Stimulated activated naive CD8-positive, alpha-beta T cell treated with anti-CD3 and anti-CD28 coated beads, Interleukin-15, Interleukin-2, amounts not matched to agents 100 ng/mL and 50 ng/mL, for 24 hours (primary cell): ENCODE data around the gene SLC7A14.

Experiments
- H3K27ac Mint-ChIP-seq: one replicate; pipeline ENCODE4 v1.8.0; 2021; ENCODE audit warnings: mild to moderate bottlenecking, mixed read lengths
- H3K27me3 Mint-ChIP-seq: one replicate; pipeline ENCODE4 v1.8.0; 2021; ENCODE audit warnings: mixed read lengths
- H3K36me3 Mint-ChIP-seq: one replicate; pipeline ENCODE4 v1.8.0; 2021; ENCODE audit warnings: low read depth, mixed read lengths
- H3K4me1 Mint-ChIP-seq: one replicate; pipeline ENCODE4 v1.8.0; 2021; ENCODE audit warnings: low read depth, mixed read lengths
- H3K4me3 Mint-ChIP-seq: one replicate; pipeline ENCODE4 v1.8.0; 2021; ENCODE audit warnings: mild to moderate bottlenecking, mixed read lengths
- H3K9me3 Mint-ChIP-seq: one replicate; pipeline ENCODE4 v1.8.0; 2021; ENCODE audit warnings: mixed read lengths

Gene SLC7A14

GRCh38 chr3:170565495-170565894, 20.4 kb downstream of the SLC7A14 start:
- peaks cover 18% of the 10 kb centered on the region for H3K27me3 Mint-ChIP-seq
- H3K36me3 Mint-ChIP-seq = no peaks in the 10 kb centered on the region
- H3K4me3 Mint-ChIP-seq = no peak overlapping the region
- peaks cover 8% of the 10 kb centered on the region for H3K4me1 Mint-ChIP-seq
- no peaks in the 10 kb centered on the region for H3K9me3 Mint-ChIP-seq
- H3K27ac Mint-ChIP-seq = no peak overlapping the region

GRCh38 chr3:170564664-170565063, 21.2 kb downstream of the SLC7A14 start:
- Mint-ChIP-seq H3K27me3 (peaks cover 19% of the 10 kb centered on the region), H3K36me3 (no peaks in the 10 kb centered on the region), H3K4me3 (no peak overlapping the region), H3K9me3 (no peaks in the 10 kb centered on the region), H3K4me1 (peaks cover 8% of the 10 kb centered on the region), H3K27ac (no peak overlapping the region)

GRCh38 chr3:170563712-170564423, 22.0 kb downstream of the SLC7A14 start:
- H3K4me1 Mint-ChIP-seq = peaks cover 8% of the 10 kb centered on the region
- H3K27ac Mint-ChIP-seq = peak overlapping the region; percentile 21
- H3K9me3 Mint-ChIP-seq = no peaks in the 10 kb centered on the region
- no peaks in the 10 kb centered on the region for H3K36me3 Mint-ChIP-seq
- H3K27me3 Mint-ChIP-seq = peaks cover 22% of the 10 kb centered on the region
- no peak overlapping the region for H3K4me3 Mint-ChIP-seq

DNA sequence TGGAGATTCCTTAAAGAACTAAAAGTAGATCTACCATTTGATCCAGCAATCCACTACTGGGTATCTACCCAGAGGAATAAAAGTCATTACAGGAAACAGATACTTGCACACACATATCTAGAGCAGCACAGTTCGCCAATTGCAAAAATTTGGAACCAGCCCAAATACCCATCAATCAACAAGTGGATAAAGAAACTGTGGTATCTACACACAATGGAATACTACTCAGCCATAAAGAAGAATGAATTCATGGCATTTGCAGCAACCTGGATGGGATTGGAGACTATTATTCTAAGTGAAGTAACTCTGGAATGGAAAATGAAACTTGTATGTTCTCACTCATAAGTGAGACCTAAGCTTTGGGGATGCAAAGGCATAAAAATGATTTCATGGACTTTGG, 23.8 kb downstream of the SLC7A14 start:
- Mint-ChIP-seq H3K36me3 (no peaks in the 10 kb centered on the region), H3K27me3 (peaks cover 35% of the 10 kb centered on the region), H3K4me1 (peaks cover 8% of the 10 kb centered on the region), H3K9me3 (no peaks in the 10 kb centered on the region), H3K27ac (no peak overlapping the region), H3K4me3 (no peak overlapping the region)

DNA sequence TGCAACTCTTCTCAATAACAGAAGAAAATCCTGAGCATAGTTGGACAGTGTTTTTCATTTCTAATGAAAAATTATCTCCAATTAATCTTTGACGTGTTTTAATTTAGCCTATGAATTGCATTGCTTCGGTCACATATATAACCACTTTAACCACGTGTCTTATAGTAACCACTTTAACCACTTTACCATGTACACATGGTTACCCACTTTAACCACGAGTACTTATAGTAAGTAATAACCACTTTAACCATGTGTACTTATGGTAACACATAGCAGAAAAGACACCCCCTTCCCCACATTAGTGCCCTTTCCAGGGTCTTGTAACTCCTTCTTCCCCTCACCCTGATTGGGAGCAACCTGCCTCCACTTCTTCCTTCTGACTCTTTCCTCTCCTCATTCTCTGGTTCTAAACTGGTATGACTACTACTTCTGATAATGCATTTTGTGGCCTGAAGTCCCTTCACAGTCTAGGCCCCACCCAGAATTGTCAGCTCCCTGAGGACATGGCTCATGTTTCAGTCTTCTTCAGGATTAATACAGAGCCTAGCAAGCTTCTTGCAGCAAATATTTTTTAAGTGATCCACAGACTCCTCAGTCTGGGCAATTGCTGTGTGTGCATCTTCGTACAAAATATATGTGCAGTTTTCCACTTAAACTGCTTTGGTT, 25.0 kb downstream of the SLC7A14 start:
- no peaks in the 10 kb centered on the region for H3K9me3 Mint-ChIP-seq
- no peak overlapping the region for H3K4me3 Mint-ChIP-seq
- peaks cover 43% of the 10 kb centered on the region for H3K27me3 Mint-ChIP-seq
- no peak overlapping the region for H3K27ac Mint-ChIP-seq
- H3K4me1 Mint-ChIP-seq = peaks cover 8% of the 10 kb centered on the region
- no peaks in the 10 kb centered on the region for H3K36me3 Mint-ChIP-seq

DNA sequence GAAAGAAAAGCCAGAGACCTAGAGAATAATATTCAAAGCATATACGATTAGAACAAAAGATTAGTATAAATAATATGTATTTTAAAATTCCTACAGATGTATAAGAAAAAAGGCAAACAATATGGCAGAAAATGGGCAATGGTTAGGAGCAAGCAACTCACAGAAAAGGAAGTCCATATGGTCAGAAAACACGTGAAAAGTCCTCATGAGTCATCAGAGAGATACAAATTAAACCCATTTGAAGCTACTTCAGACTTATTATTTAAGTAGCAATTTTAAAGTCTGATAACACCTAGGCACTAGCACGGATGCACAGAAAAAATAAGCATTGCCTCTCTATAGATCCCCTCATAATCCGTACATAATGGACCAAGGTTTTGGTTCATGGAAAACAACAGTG, 25.6 kb downstream of the SLC7A14 start:
- Mint-ChIP-seq H3K9me3 (no peaks in the 10 kb centered on the region), H3K4me3 (no peak overlapping the region), H3K27ac (no peak overlapping the region), H3K36me3 (no peaks in the 10 kb centered on the region), H3K27me3 (peaks cover 39% of the 10 kb centered on the region), H3K4me1 (peaks cover 8% of the 10 kb centered on the region)

DNA sequence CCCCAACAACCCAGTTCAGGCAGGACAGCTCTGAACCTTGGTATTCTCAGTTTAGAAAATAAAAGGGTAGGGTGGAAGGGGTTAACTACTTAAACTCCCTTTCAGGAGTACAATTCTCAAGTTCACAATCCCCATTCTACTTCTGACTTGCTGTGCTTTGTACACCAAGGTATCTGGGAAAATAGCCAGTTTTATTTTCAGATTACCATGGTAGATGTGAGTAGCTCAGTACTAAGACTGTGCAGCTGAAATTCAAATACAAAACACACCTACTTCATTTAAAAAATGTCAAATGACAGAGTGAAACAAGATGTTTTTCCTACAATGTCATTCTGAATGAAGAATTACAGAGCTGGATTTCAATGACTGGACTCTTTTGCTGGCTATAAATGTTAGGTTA, 27.4 kb downstream of the SLC7A14 start:
- Mint-ChIP-seq H3K27me3 (peaks cover 47% of the 10 kb centered on the region), H3K4me1 (no peaks in the 10 kb centered on the region), H3K27ac (no peak overlapping the region), H3K4me3 (no peak overlapping the region), H3K36me3 (no peaks in the 10 kb centered on the region), H3K9me3 (no peaks in the 10 kb centered on the region)

GRCh38 chr3:170555329-170555728, 30.5 kb downstream of the SLC7A14 start:
- Mint-ChIP-seq H3K4me3 (no peak overlapping the region), H3K36me3 (no peaks in the 10 kb centered on the region), H3K27ac (no peak overlapping the region), H3K4me1 (no peaks in the 10 kb centered on the region), H3K9me3 (no peaks in the 10 kb centered on the region), H3K27me3 (peaks cover 50% of the 10 kb centered on the region)

DNA sequence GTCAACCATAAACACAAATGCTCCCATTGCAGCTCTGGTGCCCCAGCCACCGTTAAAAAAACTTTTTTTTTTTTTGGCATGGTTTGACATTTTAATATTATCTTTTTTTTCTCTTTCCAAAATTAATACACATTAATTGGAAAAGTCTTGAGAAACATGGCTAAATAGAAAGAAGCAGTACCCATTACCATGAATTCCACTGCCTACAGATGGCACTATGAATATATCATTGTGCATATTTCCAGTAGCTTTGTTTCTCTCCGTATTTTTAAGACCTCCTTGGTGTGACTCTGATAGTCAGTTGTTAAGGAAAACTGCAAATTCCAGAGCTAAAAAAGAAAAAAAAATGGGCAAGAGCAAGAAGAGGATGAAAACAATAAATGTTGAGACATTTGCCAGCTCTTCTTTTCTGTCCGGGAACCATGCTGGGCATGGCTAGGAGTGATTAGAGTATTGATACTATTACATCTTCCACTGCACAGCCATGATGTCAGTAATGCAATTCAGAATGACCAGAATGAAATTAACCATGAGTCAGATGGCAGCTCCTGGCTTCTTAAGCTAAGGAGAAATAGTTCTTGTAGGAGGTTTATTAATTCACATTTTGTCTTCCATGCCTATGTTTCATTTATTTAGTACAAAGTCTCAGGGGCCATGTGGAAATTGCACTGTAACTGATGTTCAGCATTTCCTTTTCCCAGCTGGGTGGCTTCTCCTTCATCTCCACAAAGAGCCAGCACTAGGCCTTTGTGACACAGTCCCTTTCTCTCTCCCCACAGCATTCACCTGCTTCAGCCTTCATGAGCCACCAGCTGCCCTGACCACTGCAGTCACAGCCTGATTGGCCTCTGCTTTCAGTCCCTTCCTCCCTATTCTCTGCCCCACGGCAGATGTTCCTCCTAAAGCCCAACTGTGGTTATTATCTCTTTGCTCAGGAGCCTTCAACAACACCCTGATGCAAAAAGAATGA, 31.8 kb downstream of the SLC7A14 start:
- Mint-ChIP-seq H3K9me3 (no peaks in the 10 kb centered on the region), H3K36me3 (no peaks in the 10 kb centered on the region), H3K4me3 (no peak overlapping the region), H3K27me3 (peaks cover 52% of the 10 kb centered on the region), H3K4me1 (no peaks in the 10 kb centered on the region), H3K27ac (no peak overlapping the region)

DNA sequence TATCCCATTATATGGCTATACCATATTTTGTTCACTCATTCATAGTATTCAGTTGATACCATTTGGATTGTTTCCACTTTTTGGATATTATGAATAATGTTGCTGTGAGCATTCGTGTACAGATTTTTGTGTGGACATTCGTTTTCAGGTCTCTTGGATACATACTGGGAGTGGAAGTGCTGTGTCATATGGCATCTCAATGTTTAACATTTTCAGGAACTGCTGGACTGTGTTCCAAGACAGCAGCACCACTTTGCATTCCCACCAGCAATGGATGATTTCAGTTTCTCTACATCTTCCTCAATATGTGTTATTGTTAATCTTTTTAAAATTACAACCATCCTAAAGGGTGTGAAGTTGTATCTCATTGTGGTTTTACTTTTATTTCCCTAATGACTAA, 34.6 kb downstream of the SLC7A14 start:
- no peaks in the 10 kb centered on the region for H3K36me3 Mint-ChIP-seq
- H3K9me3 Mint-ChIP-seq = no peaks in the 10 kb centered on the region

DNA sequence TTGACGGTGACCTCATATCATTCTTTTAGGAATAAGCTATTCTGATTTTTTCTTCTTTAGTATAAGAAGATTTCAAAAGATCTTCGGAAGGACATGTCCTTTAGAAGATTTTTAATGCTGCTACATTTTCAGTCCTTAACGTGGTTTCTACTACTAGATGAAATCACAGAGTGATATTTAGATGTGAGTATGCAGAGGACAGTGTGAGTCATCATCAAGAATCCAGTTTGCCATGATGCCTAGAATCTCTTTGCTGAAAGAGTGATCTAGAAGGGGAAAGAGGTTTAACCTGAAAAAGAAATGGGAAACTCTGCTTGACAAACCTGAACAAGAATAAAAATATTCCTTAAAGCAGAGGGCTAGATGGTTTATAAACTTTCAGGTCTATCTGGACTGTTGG, 43.2 kb downstream of the SLC7A14 start:
- no peaks in the 10 kb centered on the region for H3K36me3 Mint-ChIP-seq
- no peaks in the 10 kb centered on the region for H3K9me3 Mint-ChIP-seq
- H3K27me3 Mint-ChIP-seq = peaks cover 41% of the 10 kb centered on the region
- no peak overlapping the region for H3K4me3 Mint-ChIP-seq
- no peak overlapping the region for H3K27ac Mint-ChIP-seq
- H3K4me1 Mint-ChIP-seq = no peaks in the 10 kb centered on the region

More for the DNA sequence above, 34.6 kb downstream of the SLC7A14 start:
- H3K27ac Mint-ChIP-seq = no peak overlapping the region
- no peak overlapping the region for H3K4me3 Mint-ChIP-seq
- H3K4me1 Mint-ChIP-seq = no peaks in the 10 kb centered on the region
- H3K27me3 Mint-ChIP-seq = peaks cover 38% of the 10 kb centered on the region

GRCh38 chr3:170539897-170540296, 46.0 kb downstream of the SLC7A14 start:
- Mint-ChIP-seq H3K4me3 (no peak overlapping the region), H3K27ac (no peak overlapping the region), H3K9me3 (no peaks in the 10 kb centered on the region), H3K36me3 (no peaks in the 10 kb centered on the region), H3K27me3 (peaks cover 33% of the 10 kb centered on the region), H3K4me1 (no peaks in the 10 kb centered on the region)

GRCh38 chr3:170536712-170537111, 49.2 kb downstream of the SLC7A14 start:
- no peaks in the 10 kb centered on the region for H3K36me3 Mint-ChIP-seq
- peaks cover 26% of the 10 kb centered on the region for H3K27me3 Mint-ChIP-seq
- no peak overlapping the region for H3K27ac Mint-ChIP-seq
- no peaks in the 10 kb centered on the region for H3K4me1 Mint-ChIP-seq
- H3K9me3 Mint-ChIP-seq = no peaks in the 10 kb centered on the region
- H3K4me3 Mint-ChIP-seq = no peak overlapping the region

DNA sequence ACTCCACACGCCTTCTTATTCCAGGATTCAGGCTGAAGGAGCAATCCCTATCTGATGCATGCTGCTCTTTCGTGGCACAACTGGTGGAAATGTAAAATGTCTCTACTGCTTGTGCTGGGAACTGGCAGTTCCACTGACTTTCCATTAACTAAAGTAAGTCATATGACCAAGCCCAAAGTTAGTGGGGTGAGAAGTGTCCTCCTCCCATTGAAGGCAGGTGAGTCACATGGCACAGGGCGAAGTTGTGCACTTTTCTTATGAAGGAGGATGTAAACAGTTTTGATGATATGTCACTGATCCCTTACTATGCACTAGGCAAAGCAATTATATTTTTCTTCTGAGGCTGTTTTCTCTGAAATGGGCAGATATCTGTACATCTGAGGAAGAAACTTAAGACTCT, 51.6 kb downstream of the SLC7A14 start:
- Mint-ChIP-seq H3K27ac (no peak overlapping the region), H3K36me3 (no peaks in the 10 kb centered on the region), H3K9me3 (no peaks in the 10 kb centered on the region), H3K4me1 (no peaks in the 10 kb centered on the region), H3K4me3 (no peak overlapping the region), H3K27me3 (peaks cover 17% of the 10 kb centered on the region)

DNA sequence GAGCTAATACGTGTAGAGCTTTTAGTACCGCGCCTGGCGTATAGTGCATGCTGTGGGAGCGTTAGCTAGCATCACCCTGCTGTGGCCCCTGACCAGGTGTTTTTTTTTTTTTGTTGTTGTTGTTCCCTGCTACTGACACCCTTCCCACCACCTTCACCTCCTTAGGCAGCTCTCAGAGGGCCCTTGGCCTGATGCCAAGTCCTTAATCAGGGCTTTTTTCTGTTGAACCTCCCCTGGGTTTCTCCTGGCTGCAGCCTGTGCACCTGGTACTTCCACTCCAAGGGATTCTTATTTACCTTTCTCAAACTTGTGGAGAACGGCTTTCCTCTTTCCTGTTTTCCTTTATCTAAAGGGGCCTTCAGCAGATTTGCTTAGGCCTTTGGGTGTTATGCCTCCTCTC, 53.3 kb downstream of the SLC7A14 start:
- H3K27ac Mint-ChIP-seq = no peak overlapping the region
- H3K36me3 Mint-ChIP-seq = no peaks in the 10 kb centered on the region
- H3K9me3 Mint-ChIP-seq = no peaks in the 10 kb centered on the region
- H3K4me1 Mint-ChIP-seq = no peaks in the 10 kb centered on the region
- no peak overlapping the region for H3K4me3 Mint-ChIP-seq
- H3K27me3 Mint-ChIP-seq = peaks cover 17% of the 10 kb centered on the region
